Activated CD8-positive, alpha-beta T cell treated with anti-CD3 and anti-CD28 coated beads for 36 hours (primary cell): ENCODE measurements around the gene CADPS. TPM values are rescaled to one million over a fixed set of nuclear protein-coding genes. Genes with fewer than 3 reads are reported as not detected.

ENCODE experiments used
- ATAC-seq: fragments of 200-7000 bp; cut with Tn5 transposase; one replicate; pipeline ENCODE4 v1.10.0; 2021; ENCODE audit warnings: mild to moderate bottlenecking, moderate library complexity
- CTCF ChIA-PET: fragments of 350-600 bp; sonication (Branson Sonifier 250); formaldehyde crosslinking; loops from one replicate; lab custom pipeline; 2021; ENCODE audit warnings: antibody characterized with exemption; lab: Charles Lee
- POLR2A ChIA-PET: fragments of 350-600 bp; sonication (Branson Sonifier 250); formaldehyde crosslinking; loops from one replicate; lab custom pipeline; 2021; ENCODE audit warnings: antibody characterized with exemption; lab: Charles Lee
- DNase-seq: peaks from one replicate; pipeline ENCODE4 v3.0.0-alpha.2; 2020
- H3K27ac Mint-ChIP-seq: one replicate; pipeline ENCODE4 v1.8.0; 2021; ENCODE audit warnings: mild to moderate bottlenecking, mixed read lengths
- H3K27me3 Mint-ChIP-seq: one replicate; pipeline ENCODE4 v1.8.0; 2021; ENCODE audit warnings: mixed read lengths
- H3K36me3 Mint-ChIP-seq: one replicate; pipeline ENCODE4 v1.8.0; 2021; ENCODE audit warnings: low read depth, mixed read lengths
- H3K4me1 Mint-ChIP-seq: one replicate; pipeline ENCODE4 v1.8.0; 2021; ENCODE audit warnings: low read depth, mixed read lengths
- H3K4me3 Mint-ChIP-seq: one replicate; pipeline ENCODE4 v1.8.0; 2021; ENCODE audit warnings: mild to moderate bottlenecking, moderate library complexity, mixed read lengths
- H3K9me3 Mint-ChIP-seq: one replicate; pipeline ENCODE4 v1.8.0; 2021; ENCODE audit warnings: mixed read lengths
- CTCF ChIP-seq: fragments of 200-600 bp; IDR thresholded peaks from one replicate; pipeline ENCODE4 v1.8.0; 2022; ENCODE audit warnings: antibody characterized with exemption, mild to moderate bottlenecking
- intact Hi-C: fragments of 100-400 bp; cut with micrococcal nuclease; formaldehyde crosslinking; loops from one replicate; pipeline ENCODE4 v1.10.0; 2022
- total RNA-seq, 2 experiments: library from RNA; stranded (reverse); gene quantifications; one replicate each; pipeline ENCODE4 v1.2.3, GENCODE V29; 2021

Gene CADPS
- total RNA-seq, 2 experiments from 2014 or later, result not detected

GRCh38 chr3:62570888-62571287 lies 304.3 kb downstream of the CADPS start:
- Mint-ChIP-seq H3K4me3 (no peak overlapping the region), H3K9me3 (peaks cover 1% of the 10 kb centered on the region), H3K36me3 (no peaks in the 10 kb centered on the region), H3K27me3 (peaks cover 16% of the 10 kb centered on the region), H3K27ac (no peak overlapping the region), H3K4me1 (no peaks in the 10 kb centered on the region)
- CTCF ChIA-PET, result no interaction called here
- DNase-seq, result no peak
- no peak for ATAC-seq
- POLR2A ChIA-PET, result no interaction called here
- TF ChIP-seq CTCF, result no peak
- intact Hi-C loops, result no loop called here

- ChIA-PET CTCF (no interaction called here), POLR2A (no interaction called here)
- no peak for DNase-seq
- Mint-ChIP-seq H3K27me3 (peaks cover 16% of the 10 kb centered on the region), H3K36me3 (no peaks in the 10 kb centered on the region), H3K4me1 (no peaks in the 10 kb centered on the region), H3K4me3 (no peak overlapping the region), H3K27ac (no peak overlapping the region), H3K9me3 (peaks cover 1% of the 10 kb centered on the region)
- no peak for TF ChIP-seq CTCF
- ATAC-seq, result no peak
- intact Hi-C loops, result no loop called here
Measured at GRCh38 chr3:62569609-62570008, 305.6 kb downstream of the CADPS start.

- Mint-ChIP-seq H3K4me1 (no peaks in the 10 kb centered on the region), H3K4me3 (no peak overlapping the region), H3K27me3 (peaks cover 8% of the 10 kb centered on the region), H3K9me3 (peaks cover 1% of the 10 kb centered on the region), H3K27ac (no peak overlapping the region), H3K36me3 (no peaks in the 10 kb centered on the region)
- CTCF ChIA-PET, result no interaction called here
- no peak for DNase-seq
- no peak for TF ChIP-seq CTCF
- no peak for ATAC-seq
- intact Hi-C loops, result no loop called here
- POLR2A ChIA-PET, result no interaction called here
Measured at GRCh38 chr3:62567097-62568021, 307.9 kb downstream of the CADPS start.

GRCh38 chr3:62566022-62566557 lies 309.1 kb downstream of the CADPS start:
- Mint-ChIP-seq H3K4me3 (no peak overlapping the region), H3K36me3 (no peaks in the 10 kb centered on the region), H3K27me3 (peaks cover 3% of the 10 kb centered on the region), H3K4me1 (no peaks in the 10 kb centered on the region), H3K9me3 (no peaks in the 10 kb centered on the region), H3K27ac (no peak overlapping the region)
- no peak for TF ChIP-seq CTCF
- intact Hi-C loops, result no loop called here
- CTCF ChIA-PET, result interaction anchor here (0.7 kb wide), 1 partner anchor 1035 kb away, joined by 3 read pairs; no protein-coding TSS in a partner anchor
- POLR2A ChIA-PET, result no interaction called here
- DNase-seq (no peak), ATAC-seq (no peak)

- DNase-seq, result no peak
- H3K27me3 Mint-ChIP-seq, result no peaks in the 10 kb centered on the region
- no peak for ATAC-seq
- intact Hi-C loops, result loop anchor here (5.0 kb wide), 1 partner anchor 230 kb away; no protein-coding TSS in a partner anchor
- CTCF ChIA-PET, result interaction anchor here (0.6 kb wide), 1 partner anchor 358 kb away, joined by 3 read pairs; no protein-coding TSS in a partner anchor
- no peak overlapping the region for H3K27ac Mint-ChIP-seq
- H3K9me3 Mint-ChIP-seq, result no peaks in the 10 kb centered on the region
- H3K36me3 Mint-ChIP-seq, result no peaks in the 10 kb centered on the region
- POLR2A ChIA-PET, result no interaction called here
- no peaks in the 10 kb centered on the region for H3K4me1 Mint-ChIP-seq
- no peak overlapping the region for H3K4me3 Mint-ChIP-seq
- no peak for TF ChIP-seq CTCF
Measured at GRCh38 chr3:62562596-62562995, 312.6 kb downstream of the CADPS start.
